Measurements from ENCODE around the gene ASB9. TPM values are rescaled to one million over a fixed set of nuclear protein-coding genes. Genes with fewer than 3 reads are reported as not detected.

Gene ASB9
- total RNA-seq, 1 experiment from 2014 or later: not detected

GRCh38 chrX:15209096-15209495 is 60.8 kb downstream of the ASB9 start:
- H3T11ph ChIP-seq (ENCODE audit: low read length): no peak overlapping the region
- H3K79me2 ChIP-seq (ENCODE audit: insufficient read depth, low read length): no peaks in the 10 kb centered on the region
- H2AK5ac ChIP-seq (ENCODE audit: insufficient read length, low read length): no peak overlapping the region
- no peak overlapping the region for H3K23ac ChIP-seq (ENCODE audit: insufficient read length, low read depth, low read length)
- H4K8ac ChIP-seq (replicated peaks; ENCODE audit: insufficient read length, low read depth, low read length): no peak overlapping the region
- Mint-ChIP-seq H3K27me3 (ENCODE audit: low read depth) (peaks cover 5% of the 10 kb centered on the region), H3K4me1 (peaks cover 4% of the 10 kb centered on the region in 2 experiments; a peak in 2 of 4 replicates), H3K36me3 (ENCODE audit: insufficient read depth in 1 of 3, low read depth in 3 of 3) (no peaks in the 10 kb centered on the region; a peak in 1 of 7 replicates), H3K27ac (no peak overlapping the region), H3K4me3 (no peak overlapping the region), H3K9me3 (peaks cover 43 to 52% of the 10 kb centered on the region in 2 experiments)
- no peak overlapping the region for H3K4me2 ChIP-seq (ENCODE audit: insufficient read depth, insufficient read length, low read length)
- H4K5ac ChIP-seq (ENCODE audit: insufficient read length, low read depth, low read length): no peak overlapping the region
- H3K27ac ChIP-seq (ENCODE audit: insufficient read length, low read depth, low read length): no peak overlapping the region
- no peaks in the 10 kb centered on the region for H4K20me1 ChIP-seq (ENCODE audit: control insufficient read depth, insufficient read depth, insufficient read length)
- H2AFZ ChIP-seq (ENCODE audit: low read length): no peak overlapping the region
- no peaks in the 10 kb centered on the region for H3K79me1 ChIP-seq (ENCODE audit: insufficient read depth, low read depth, low read length, poor library complexity, severe bottlenecking)
- no peak overlapping the region for H3K18ac ChIP-seq (ENCODE audit: insufficient read length, low read depth, low read length)
- H3K23me2 ChIP-seq (ENCODE audit: insufficient read length, low read depth, low read length, poor library complexity, severe bottlenecking): no peaks in the 10 kb centered on the region
- H3K56ac ChIP-seq (ENCODE audit: insufficient read length, low read depth, low read length): no peak overlapping the region
- H2BK12ac ChIP-seq (ENCODE audit: insufficient read length, low read depth, low read length): no peak overlapping the region
- H3K9me3 ChIP-seq (ENCODE audit: control insufficient read depth, low read depth, low read length): peaks cover 7% of the 10 kb centered on the region
- no peak overlapping the region for H2BK20ac ChIP-seq (ENCODE audit: low read depth, low read length, poor library complexity, severe bottlenecking)
- H3K27me3 ChIP-seq (ENCODE audit: insufficient read depth, low read length): no peaks in the 10 kb centered on the region; the same call in 1 of the 2 replicates
- TF ChIP-seq, protein P1, sequence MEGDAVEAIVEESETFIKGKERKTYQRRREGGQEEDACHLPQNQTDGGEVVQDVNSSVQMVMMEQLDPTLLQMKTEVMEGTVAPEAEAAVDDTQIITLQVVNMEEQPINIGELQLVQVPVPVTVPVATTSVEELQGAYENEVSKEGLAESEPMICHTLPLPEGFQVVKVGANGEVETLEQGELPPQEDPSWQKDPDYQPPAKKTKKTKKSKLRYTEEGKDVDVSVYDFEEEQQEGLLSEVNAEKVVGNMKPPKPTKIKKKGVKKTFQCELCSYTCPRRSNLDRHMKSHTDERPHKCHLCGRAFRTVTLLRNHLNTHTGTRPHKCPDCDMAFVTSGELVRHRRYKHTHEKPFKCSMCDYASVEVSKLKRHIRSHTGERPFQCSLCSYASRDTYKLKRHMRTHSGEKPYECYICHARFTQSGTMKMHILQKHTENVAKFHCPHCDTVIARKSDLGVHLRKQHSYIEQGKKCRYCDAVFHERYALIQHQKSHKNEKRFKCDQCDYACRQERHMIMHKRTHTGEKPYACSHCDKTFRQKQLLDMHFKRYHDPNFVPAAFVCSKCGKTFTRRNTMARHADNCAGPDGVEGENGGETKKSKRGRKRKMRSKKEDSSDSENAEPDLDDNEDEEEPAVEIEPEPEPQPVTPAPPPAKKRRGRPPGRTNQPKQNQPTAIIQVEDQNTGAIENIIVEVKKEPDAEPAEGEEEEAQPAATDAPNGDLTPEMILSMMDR (conservative IDR thresholded peaks at IDR 0.05): no peak
- H4K91ac ChIP-seq (ENCODE audit: insufficient read length, low read depth, low read length): no peak overlapping the region
- no peak overlapping the region for H2BK15ac ChIP-seq (ENCODE audit: low read depth, low read length)
- WGBS (ENCODE audit: extremely low coverage, insufficient read length, low lambda C conversion rate): no CpG with 5 or more reads among the region's 3 CpGs
- no peak overlapping the region for H3K9ac ChIP-seq (ENCODE audit: extremely low read depth, insufficient read length, low read length)
- H2BK120ac ChIP-seq (ENCODE audit: low read depth, low read length, poor library complexity, severe bottlenecking): no peak overlapping the region
- DNase-seq: no peak
- H3K4ac ChIP-seq (ENCODE audit: low read depth, low read length): no peak overlapping the region
- no peaks in the 10 kb centered on the region for H3K4me1 ChIP-seq (ENCODE audit: insufficient read depth, low read length)
- H3K14ac ChIP-seq (ENCODE audit: insufficient read depth, low read length): no peak overlapping the region
- no peak overlapping the region for H2BK5ac ChIP-seq (ENCODE audit: insufficient read length, low read length)
